ENCODE measurements around the gene EHD3.

Gene EHD3

DNA sequence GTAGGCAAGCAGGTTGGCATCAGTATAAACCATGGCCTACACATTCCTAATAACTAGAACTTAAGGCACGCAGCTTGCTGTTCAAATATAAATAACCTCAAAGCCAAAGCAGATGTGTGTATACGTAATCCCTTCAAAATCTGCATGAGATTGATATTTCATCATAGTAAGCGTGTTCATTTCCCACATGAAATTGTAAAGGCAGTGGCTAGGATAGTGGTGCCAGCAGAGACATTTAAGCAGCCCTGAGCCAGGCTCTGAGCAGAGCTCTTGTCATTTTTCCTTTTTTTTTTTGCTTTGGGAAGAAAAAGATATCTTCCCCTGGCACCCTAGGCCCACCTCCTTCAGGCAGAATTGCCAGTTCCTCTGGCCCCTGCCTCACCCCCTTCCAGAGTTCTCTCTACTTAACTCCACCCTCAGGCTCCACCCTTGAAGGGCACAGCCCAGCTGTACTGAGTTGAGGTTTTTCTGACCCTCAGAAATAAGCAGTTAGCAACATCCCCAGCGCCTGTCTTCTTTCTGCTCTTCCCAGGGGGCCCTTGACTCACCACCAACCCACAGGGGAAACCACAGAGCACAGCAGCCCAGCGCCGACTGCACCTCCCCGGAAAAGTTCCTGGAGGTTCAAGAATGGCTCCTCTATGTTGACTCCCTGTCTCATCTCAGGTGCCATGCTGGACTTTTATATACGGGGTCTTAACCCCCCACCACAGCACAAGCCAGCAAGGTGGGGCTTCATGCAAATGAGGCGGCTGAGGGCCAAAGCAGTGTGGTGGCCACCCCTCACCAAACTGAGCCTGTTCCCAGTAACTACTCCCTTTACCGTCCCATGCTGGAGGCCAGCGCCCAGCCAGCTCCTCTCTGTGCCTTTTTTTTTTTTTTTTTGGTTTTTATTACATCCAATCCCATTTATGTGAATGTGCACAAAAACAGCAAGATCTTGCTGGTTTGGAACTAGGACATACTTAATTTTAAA lies 84.7 kb downstream of the EHD3 start:
- Histone ChIP-seq H3K27ac (ENCODE audit: low read length) (peak overlapping the region; percentile 18), H3K9me3 (ENCODE audit: control insufficient read depth in 2 of 2, low read length in 2 of 2) (no peaks in the 10 kb centered on the region), H3K36me3 (ENCODE audit: control insufficient read depth in 2 of 2, insufficient read depth in 2 of 2, low read length in 2 of 2) (no peaks in the 10 kb centered on the region), H3K4me1 (ENCODE audit: control insufficient read depth, insufficient read depth, low read length) (peaks cover 12% of the 10 kb centered on the region), H3K27me3 (ENCODE audit: control insufficient read depth in 1 of 2, insufficient read depth in 2 of 2, low read length in 2 of 2) (no peaks in the 10 kb centered on the region), H3K9ac (ENCODE audit: low read length in 2 of 2) (no peak overlapping the region), H3K4me3 (ENCODE audit: low read length in 2 of 2) (no peak overlapping the region)
